ENCODE data around the gene C11orf91.

GRCh38 chr11:33685082-33685481, 15.5 kb downstream of the C11orf91 start:
- no peak for TF ChIP-seq POLR2A (IDR thresholded peaks at IDR 0.05)
- TF ChIP-seq CTCF (IDR thresholded peaks at IDR 0.05) = no peak
- no peak for TF ChIP-seq POLR2AphosphoS5 (IDR thresholded peaks at IDR 0.05)
- TF ChIP-seq EP300 (IDR thresholded peaks at IDR 0.05) = no peak
